HG02759 (cell line): ENCODE results near the gene ZNF492.
"Not testable (repeated sequence)": the region's sequence is repeated elsewhere in the genome, so short reads cannot be mapped to it uniquely, and the experiment has no call there.

ENCODE experiments used
- ATAC-seq: cut with Tn5 transposase; IDR thresholded peaks from one replicate; pipeline ENCODE4 v1.9.1; 2021; ENCODE audit warnings: mild to moderate bottlenecking, moderate library complexity; ENCODE audit not compliant: unreplicated experiment

Gene ZNF492

DNA sequence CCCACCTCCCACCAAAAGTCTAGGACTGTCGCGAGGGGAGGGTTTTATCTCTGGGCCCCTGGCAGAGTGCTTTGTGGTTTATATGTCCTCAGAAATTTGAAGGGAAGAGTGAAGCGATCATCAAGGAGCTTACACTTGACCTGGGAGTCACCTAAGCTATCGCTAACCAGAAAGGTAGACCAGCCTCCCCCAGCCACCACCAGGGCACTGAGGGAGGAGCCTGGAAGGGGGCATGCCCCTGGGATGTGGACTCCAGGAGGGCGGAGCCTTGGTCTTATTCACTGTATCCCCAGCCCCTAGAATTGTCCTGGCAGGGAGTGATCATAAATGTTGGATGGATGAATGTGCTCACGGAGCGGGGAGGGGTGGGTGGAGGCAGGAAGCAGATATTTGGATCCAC, 16.9 kb upstream of the ZNF492 start:
- not testable (repeated sequence) for ATAC-seq

- no peak for ATAC-seq
Measured at GRCh38 chr19:22617614-22618320, 16.4 kb upstream of the ZNF492 start.

GRCh38 chr19:22619371-22619770, 14.8 kb upstream of the ZNF492 start:
- no peak for ATAC-seq

DNA sequence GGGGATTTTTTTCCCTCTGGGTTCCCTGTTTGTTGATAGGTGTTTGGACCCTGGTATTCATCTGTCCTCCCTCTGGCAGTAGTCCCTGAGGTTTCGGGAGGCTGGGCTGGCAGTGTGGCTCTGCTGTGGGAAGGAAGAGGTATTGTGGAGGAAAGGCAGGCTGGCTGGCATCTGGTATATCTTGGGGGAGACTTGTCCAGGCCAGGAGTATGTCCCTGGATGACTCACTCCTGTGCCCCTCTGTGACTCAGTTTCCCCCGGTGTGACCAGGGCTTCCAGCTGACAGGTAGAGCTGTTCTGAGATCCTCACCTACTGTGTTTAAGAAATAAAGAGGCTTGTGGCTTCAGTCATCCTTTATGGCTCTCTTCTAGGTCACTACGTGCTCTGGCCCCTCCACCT, 14.2 kb upstream of the ZNF492 start:
- ATAC-seq, result no peak

DNA sequence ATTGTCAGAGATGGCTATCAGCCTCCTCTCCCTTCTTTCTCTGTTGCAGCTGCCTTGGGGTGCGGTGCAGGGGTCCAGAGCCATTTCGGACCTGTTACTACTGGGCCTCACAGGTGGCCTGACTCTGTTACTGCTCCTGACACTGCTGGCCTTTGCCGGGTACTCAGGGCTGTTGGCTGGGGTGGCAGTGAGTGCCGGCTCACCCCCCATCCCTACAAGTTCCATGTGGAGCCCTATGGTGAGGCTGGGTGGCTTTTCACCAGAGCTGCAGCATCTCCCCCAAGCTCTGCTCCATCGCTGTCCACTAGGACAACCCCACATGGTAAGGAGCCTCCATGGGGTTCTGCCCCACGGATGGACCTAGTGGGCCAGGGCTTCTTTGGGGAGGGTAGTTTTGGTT, 13.7 kb upstream of the ZNF492 start:
- ATAC-seq, result no peak

- no peak for ATAC-seq
Measured at GRCh38 chr19:22620912-22621311, 13.2 kb upstream of the ZNF492 start.

- ATAC-seq, result no peak
Measured at GRCh38 chr19:22622020-22622419, 12.1 kb upstream of the ZNF492 start.

DNA sequence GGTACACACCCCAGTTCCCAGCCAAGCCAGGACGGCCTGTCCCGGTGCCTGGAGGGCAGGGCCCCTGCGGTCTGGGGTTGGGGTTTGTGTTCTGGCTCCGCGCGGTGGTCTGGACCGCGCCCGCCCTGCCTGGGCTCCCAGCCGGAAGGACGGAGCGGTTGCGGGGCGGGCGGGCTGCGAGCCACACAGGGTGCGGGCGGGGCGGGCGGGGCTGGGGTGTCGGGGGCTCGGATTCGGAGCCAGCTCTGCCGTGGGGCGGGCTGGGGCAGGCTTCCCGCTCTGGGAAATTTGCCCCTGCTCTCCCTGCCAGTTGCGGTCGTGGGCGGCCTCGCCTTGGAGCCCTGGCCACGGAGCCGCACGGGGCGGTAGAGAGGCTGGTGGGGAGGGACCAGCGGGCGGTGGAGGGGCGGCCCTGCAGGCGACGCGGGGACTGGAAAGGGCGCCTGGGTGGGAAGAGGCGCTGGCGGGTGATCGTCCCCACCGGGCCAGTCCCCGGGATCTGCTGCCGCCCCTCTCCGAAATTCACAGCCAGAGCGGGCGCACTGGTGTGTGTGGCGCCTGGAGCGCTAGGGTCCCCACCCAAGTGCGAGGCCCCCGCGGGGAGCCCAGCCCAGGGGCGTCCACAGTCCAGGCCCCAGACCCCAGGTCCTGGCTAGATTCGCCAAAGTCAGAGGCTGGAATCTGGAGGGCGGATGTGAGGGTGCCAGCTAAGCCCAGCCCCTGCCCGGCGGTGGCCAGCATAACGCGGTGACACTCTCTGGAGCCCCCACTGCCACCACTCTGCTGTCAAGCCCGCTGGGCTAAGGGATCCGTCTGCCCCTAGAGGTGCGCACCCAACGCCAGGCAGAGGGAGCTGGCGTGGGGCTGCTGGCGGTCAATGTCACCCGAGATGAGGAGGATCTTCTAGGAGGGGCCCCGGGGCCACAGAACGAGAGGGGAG, 11.0 kb upstream of the ZNF492 start:
- no peak for ATAC-seq

DNA sequence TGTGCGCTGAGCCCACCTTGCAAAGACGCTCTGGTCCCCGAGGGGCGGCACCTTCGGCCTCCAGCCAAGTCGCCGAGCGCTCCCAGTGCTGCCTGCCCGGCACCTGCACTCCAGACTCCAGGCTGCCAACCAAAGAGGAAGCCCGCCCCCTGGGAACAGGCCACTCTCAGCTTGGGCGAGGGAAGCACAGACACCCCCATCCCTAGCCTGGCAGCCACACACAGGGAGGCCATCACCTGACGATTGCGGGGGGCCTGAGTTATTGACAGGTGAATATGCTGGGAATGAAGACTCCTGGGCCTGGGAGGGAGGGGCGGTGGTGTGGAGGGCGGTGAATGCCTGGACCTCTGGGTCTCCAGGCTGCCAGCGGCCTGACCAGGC, 10.3 kb upstream of the ZNF492 start:
- ATAC-seq, result no peak

DNA sequence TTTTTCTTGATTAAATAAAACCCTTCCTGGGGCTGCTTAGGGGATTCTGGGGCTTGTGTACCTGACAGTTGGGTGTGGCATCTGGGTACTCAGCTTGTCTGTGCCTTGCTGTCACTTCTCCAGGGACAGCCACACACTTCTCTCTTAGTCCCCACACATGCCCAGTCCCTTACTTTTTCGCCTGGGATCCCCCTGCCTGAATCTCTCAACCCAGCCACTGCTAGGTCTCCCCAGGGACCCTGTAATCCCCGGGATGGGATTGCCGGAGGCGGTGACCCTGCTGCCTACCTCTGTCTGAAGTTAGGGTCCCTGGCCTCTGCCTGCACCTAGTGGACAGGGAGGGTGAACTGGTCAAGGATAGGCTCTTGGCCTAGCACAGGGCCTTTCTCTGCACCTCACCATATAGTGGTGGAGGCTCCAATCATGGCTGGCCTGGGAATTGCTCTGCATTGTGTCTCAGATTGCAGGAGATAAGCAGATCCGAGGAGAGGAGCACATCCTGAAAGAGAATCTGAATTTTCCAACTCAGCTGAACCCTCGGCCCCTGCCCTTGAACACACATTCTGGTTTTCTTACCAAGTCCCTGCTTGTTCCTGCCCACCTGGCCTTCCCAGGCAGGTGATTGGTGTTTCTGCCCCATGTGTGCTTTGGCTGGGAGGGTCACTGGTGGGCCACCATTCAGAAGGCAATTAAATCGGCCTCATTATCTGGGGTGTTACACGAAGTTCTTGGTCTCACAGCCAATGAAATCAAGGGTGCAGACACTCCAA, 8.7 kb upstream of the ZNF492 start:
- no peak for ATAC-seq

DNA sequence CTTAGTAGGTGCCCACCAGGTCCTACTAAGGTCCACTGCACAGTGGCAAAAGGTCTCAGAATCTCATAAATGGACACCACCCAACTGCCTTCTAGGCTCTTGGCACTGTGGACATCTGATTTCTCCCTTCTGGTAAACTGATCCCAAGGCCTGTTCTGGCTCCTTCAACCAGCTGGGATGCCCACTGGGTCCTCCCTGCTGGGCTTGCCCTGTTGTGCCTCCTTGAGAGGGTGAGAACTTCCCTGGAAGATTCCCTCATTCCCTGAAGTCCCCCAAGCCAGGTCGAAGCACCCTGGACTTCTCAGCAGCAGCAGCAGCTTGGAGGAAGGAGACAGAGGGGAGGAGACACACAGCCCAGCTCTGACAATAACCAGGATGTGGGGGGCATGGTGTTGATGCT, 6.6 kb upstream of the ZNF492 start:
- ATAC-seq, result no peak

GRCh38 chr19:22628401-22628800, 5.7 kb upstream of the ZNF492 start:
- ATAC-seq, result no peak

DNA sequence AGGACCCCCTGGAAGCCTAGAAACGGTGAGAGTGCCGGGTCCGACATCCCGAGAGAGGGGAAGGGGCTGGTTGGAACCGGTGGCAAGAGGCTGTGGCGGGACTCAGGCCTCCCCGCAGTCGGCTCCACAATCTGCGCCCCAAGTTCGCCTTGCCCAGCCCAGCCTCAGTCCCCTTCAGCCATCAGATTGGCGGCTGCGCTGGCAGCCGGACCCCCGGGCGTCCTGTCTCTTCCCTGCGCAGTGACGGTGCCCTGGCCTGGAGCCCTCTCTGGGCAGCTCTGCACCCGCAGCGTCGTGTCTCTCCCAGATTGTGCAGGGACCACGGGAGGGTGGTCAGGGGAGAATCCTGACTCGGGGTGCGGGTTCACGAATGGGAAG, 315 bp downstream of the ZNF492 start:
- ATAC-seq, result no peak

- not testable (repeated sequence) for ATAC-seq
Measured at GRCh38 chr19:22685493-22685892, 51.4 kb downstream of the ZNF492 start.

DNA sequence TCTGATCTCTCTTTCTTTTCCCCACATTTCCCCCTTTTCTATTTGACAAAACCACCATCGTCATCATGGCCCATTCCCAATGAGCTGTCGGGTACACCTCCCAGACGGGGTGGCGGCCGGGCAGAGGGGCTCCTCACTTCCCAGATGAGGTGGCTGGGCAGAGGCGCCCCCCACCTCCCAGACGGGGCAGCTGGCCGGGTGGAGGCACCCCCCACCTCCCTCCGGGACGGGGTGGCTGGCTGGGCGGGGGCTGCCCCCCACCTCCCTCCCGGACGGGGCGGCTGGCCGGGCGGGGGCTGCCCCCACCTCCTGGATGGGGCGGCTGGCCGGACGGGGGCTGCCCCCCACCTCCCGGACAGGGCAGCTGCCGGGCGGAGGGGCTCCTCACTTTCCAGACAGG, 68.5 kb downstream of the ZNF492 start:
- ATAC-seq, result not testable (repeated sequence)

DNA sequence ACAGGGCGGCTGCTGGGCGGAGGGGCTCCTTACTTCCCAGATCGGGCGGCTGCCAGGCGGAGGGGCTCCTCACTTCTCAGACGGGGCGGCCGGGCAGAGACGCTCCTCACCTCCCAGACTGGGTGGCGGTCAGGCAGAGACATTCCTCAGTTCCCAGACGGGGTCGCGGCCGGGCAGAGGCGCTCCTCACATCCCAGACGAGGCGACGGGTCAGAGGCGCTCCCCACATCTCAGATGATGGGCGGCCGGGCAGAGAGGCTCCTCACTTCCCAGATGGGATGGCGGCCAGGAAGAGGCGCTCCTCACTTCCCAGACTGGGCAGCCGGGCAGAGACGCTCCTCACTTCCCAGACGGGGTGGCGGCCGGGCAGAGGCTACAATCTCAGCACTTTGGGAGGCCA, 69.0 kb downstream of the ZNF492 start:
- ATAC-seq, result not testable (repeated sequence)

GRCh38 chr19:22708983-22709382, 74.9 kb downstream of the ZNF492 start:
- no peak for ATAC-seq
